ENCODE data around the gene NRXN3.
"Not testable (repeated sequence)": the region's sequence is repeated elsewhere in the genome, so short reads cannot be mapped to it uniquely, and the experiment has no call there.

DNA sequence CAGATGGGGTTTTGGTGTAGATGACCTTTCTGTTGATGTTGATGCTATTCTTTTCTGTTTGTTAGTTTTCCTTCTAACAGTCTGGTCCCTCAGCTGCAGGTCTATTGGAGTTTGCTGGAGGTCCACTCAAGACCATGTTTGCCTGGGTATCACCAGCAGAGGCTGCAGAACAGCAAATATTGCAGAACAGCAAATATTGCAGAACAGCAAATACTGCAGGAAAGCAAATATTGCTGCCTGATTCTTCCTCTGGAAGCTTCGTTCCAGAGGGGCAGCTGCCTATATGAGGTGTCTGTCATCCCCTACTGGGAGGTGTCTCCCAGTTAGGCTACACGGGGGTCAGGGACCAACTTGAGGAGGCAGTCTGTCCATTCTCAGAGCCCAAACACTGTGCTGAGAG, 371.6 kb downstream of the NRXN3 start:
- TF ChIP-seq, protein P1, sequence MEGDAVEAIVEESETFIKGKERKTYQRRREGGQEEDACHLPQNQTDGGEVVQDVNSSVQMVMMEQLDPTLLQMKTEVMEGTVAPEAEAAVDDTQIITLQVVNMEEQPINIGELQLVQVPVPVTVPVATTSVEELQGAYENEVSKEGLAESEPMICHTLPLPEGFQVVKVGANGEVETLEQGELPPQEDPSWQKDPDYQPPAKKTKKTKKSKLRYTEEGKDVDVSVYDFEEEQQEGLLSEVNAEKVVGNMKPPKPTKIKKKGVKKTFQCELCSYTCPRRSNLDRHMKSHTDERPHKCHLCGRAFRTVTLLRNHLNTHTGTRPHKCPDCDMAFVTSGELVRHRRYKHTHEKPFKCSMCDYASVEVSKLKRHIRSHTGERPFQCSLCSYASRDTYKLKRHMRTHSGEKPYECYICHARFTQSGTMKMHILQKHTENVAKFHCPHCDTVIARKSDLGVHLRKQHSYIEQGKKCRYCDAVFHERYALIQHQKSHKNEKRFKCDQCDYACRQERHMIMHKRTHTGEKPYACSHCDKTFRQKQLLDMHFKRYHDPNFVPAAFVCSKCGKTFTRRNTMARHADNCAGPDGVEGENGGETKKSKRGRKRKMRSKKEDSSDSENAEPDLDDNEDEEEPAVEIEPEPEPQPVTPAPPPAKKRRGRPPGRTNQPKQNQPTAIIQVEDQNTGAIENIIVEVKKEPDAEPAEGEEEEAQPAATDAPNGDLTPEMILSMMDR (IDR thresholded peaks at IDR 0.05; ENCODE audit: insufficient read depth, low read depth, low read length), result not testable (repeated sequence)
- not testable (repeated sequence) for TF ChIP-seq EZH2 (IDR thresholded peaks at IDR 0.05; ENCODE audit: insufficient read depth, low read length)

Measured in astrocyte (in vitro differentiated cells and primary cell).